SJCRH30 (cell line): Measurements from ENCODE around the gene PRDX5. TPM values are rescaled to one million over a fixed set of nuclear protein-coding genes. Genes with fewer than 3 reads are reported as not detected.

ENCODE experiments used
- DNase-seq, 2 experiments: peaks; one replicate each; pipeline ENCODE4 v3.0.0-alpha.2; 2015 to 2020
- H3K27ac ChIP-seq: fragments of 250-450 bp; sonication (Bioruptor Pico); 2 replicates; pipeline ENCODE4 v1.5.1; 2020; ENCODE audit warnings: mild to moderate bottlenecking, moderate library complexity
- H3K27me3 ChIP-seq: fragments of 250-450 bp; sonication (Bioruptor Pico); 2 replicates; pipeline ENCODE4 v1.5.1; 2020; ENCODE audit warnings: mild to moderate bottlenecking, moderate library complexity
- H3K36me3 ChIP-seq: fragments of 250-450 bp; sonication (Bioruptor Pico); 2 replicates; pipeline ENCODE4 v1.5.1; 2020; ENCODE audit warnings: mild to moderate bottlenecking, moderate library complexity
- H3K4me1 ChIP-seq: fragments of 250-450 bp; sonication (Bioruptor Pico); 2 replicates; pipeline ENCODE4 v1.5.1; 2020; ENCODE audit warnings: mild to moderate bottlenecking, moderate library complexity
- H3K4me3 ChIP-seq: fragments of 250-450 bp; sonication (Bioruptor Pico); 2 replicates; pipeline ENCODE4 v1.5.1; 2020; ENCODE audit warnings: mild to moderate bottlenecking, moderate library complexity
- H3K9me3 ChIP-seq: fragments of 250-450 bp; sonication (Bioruptor Pico); replicated peaks from 2 replicates; pipeline ENCODE4 v1.5.1; 2020; ENCODE audit warnings: mild to moderate bottlenecking, moderate library complexity
- total RNA-seq: library from RNA; depleted of rRNA; stranded (reverse); fragments of >200 nt; shearing (Covaris generic); gene quantifications from 2 replicates; pipeline ENCODE4 v1.2.3, GENCODE V29; 2014

The PRDX5 gene
- total RNA-seq, 1 experiment from 2014 or later, result 105 TPM

- Histone ChIP-seq H3K36me3 (no peaks in the 10 kb centered on the region), H3K27me3 (peaks cover 17% of the 10 kb centered on the region), H3K9me3 (no peaks in the 10 kb centered on the region), H3K27ac (no peak overlapping the region), H3K4me1 (no peaks in the 10 kb centered on the region), H3K4me3 (no peak overlapping the region)
- DNase-seq, result no peak
Observed at GRCh38 chr11:64296830-64297698, 20.9 kb upstream of the PRDX5 start.

GRCh38 chr11:64297699-64298358 lies 20.1 kb upstream of the PRDX5 start:
- H3K4me3 ChIP-seq, result no peak overlapping the region
- no peak overlapping the region for H3K27ac ChIP-seq
- no peak for DNase-seq
- no peaks in the 10 kb centered on the region for H3K9me3 ChIP-seq
- peaks cover 13% of the 10 kb centered on the region for H3K27me3 ChIP-seq
- no peaks in the 10 kb centered on the region for H3K36me3 ChIP-seq
- H3K4me1 ChIP-seq, result no peaks in the 10 kb centered on the region

- no peak for DNase-seq
- Histone ChIP-seq H3K4me1 (0 out of 2 replicates have a peak, but pooled peaks cover 3% of the 10 kb centered on the region), H3K27ac (no peak overlapping the region), H3K36me3 (no peaks in the 10 kb centered on the region), H3K9me3 (no peaks in the 10 kb centered on the region), H3K27me3 (peaks cover 13% of the 10 kb centered on the region), H3K4me3 (no peak overlapping the region; the same call in 1 of the 2 replicates)
Observed at GRCh38 chr11:64298966-64299846, 18.7 kb upstream of the PRDX5 start.

GRCh38 chr11:64299847-64300648 lies 17.9 kb upstream of the PRDX5 start, which contains the start of gene CATSPERZ:
TSS of gene CATSPERZ (plus strand) at chr11:64300358. CDS start at chr11:64300411, 53 bp downstream.
- no peak for DNase-seq
- H3K4me3 ChIP-seq, result no peak within 1 kb of the TSS; the same call in 1 of the 2 replicates
- 0 out of 2 replicates have a peak, but pooled peaks cover 3% of the 10 kb centered on the region for H3K4me1 ChIP-seq
- H3K27me3 ChIP-seq, result peaks cover 13% of the 10 kb centered on the region
- no peaks in the 10 kb centered on the region for H3K9me3 ChIP-seq
- H3K27ac ChIP-seq, result no peak within 1 kb of the TSS
- no peaks in the 10 kb centered on the region for H3K36me3 ChIP-seq

- no peaks in the 10 kb centered on the region for H3K9me3 ChIP-seq
- no peaks in the 10 kb centered on the region for H3K36me3 ChIP-seq
- no peak overlapping the region for H3K27ac ChIP-seq
- 0 out of 2 replicates have a peak, but pooled peaks cover 3% of the 10 kb centered on the region for H3K4me1 ChIP-seq
- no peak for DNase-seq
- H3K27me3 ChIP-seq, result peaks cover 10% of the 10 kb centered on the region
- no peak overlapping the region for H3K4me3 ChIP-seq
Observed at GRCh38 chr11:64303109-64304031, 14.6 kb upstream of the PRDX5 start.

GRCh38 chr11:64304032-64304315 lies 13.9 kb upstream of the PRDX5 start:
- Histone ChIP-seq H3K27me3 (peaks cover 10% of the 10 kb centered on the region), H3K27ac (no peak overlapping the region), H3K9me3 (no peaks in the 10 kb centered on the region), H3K4me3 (peak overlapping the region; percentile 66), H3K4me1 (0 out of 2 replicates have a peak, but pooled peaks cover 3% of the 10 kb centered on the region), H3K36me3 (no peaks in the 10 kb centered on the region)
- no peak for DNase-seq

- Histone ChIP-seq H3K9me3 (no peaks in the 10 kb centered on the region), H3K27ac (peak overlapping the region; percentile 93), H3K27me3 (peaks cover 10% of the 10 kb centered on the region), H3K4me1 (0 out of 2 replicates have a peak, but pooled peaks cover 3% of the 10 kb centered on the region), H3K4me3 (peak overlapping the region; percentile 66), H3K36me3 (no peaks in the 10 kb centered on the region)
- peak; percentile 94 to 96 for DNase-seq
Observed at GRCh38 chr11:64304316-64305072, 13.4 kb upstream of the PRDX5 start.

GRCh38 chr11:64305075-64305690 lies 12.7 kb upstream of the PRDX5 start, which contains the start of gene ESRRA:
TSS of gene ESRRA (plus strand) at chr11:64305524. CDS start at chr11:64307180, 1,656 bp downstream.
- Histone ChIP-seq H3K27ac (peak within 1 kb of the TSS; percentile 93), H3K27me3 (peaks cover 4% of the 10 kb centered on the region), H3K9me3 (no peaks in the 10 kb centered on the region), H3K4me3 (peak within 1 kb of the TSS; percentile 66), H3K4me1 (0 out of 2 replicates have a peak, but pooled peaks cover 3% of the 10 kb centered on the region), H3K36me3 (no peaks in the 10 kb centered on the region)
- peak; percentile 98 to 99 for DNase-seq

GRCh38 chr11:64305691-64306562 lies 12.0 kb upstream of the PRDX5 start:
- peak; percentile 72 to 74 for DNase-seq
- Histone ChIP-seq H3K9me3 (no peaks in the 10 kb centered on the region), H3K4me1 (0 out of 2 replicates have a peak, but pooled peaks cover 3% of the 10 kb centered on the region), H3K36me3 (no peaks in the 10 kb centered on the region), H3K27me3 (no peaks in the 10 kb centered on the region), H3K27ac (peak overlapping the region; percentile 58; the same call in 1 of the 2 replicates), H3K4me3 (peak overlapping the region; percentile 66)

- Histone ChIP-seq H3K36me3 (no peaks in the 10 kb centered on the region), H3K4me3 (peak overlapping the region; percentile 66), H3K9me3 (no peaks in the 10 kb centered on the region), H3K4me1 (0 out of 2 replicates have a peak, but pooled peaks cover 3% of the 10 kb centered on the region), H3K27me3 (no peaks in the 10 kb centered on the region), H3K27ac (no peak overlapping the region)
- DNase-seq, result no peak
Observed at GRCh38 chr11:64306563-64306875, 11.4 kb upstream of the PRDX5 start.

GRCh38 chr11:64306876-64307622 lies 10.9 kb upstream of the PRDX5 start:
- DNase-seq, result no peak
- Histone ChIP-seq H3K27me3 (no peaks in the 10 kb centered on the region), H3K36me3 (no peaks in the 10 kb centered on the region), H3K9me3 (no peaks in the 10 kb centered on the region), H3K4me3 (peak overlapping the region; percentile 66), H3K27ac (no peak overlapping the region), H3K4me1 (0 out of 2 replicates have a peak, but pooled peaks cover 3% of the 10 kb centered on the region)
